NCI-H345 treated with DMSO at 0.1 percent for 48 hours (cell line): ENCODE results near the gene LIPA.
A peak's percentile ranks its signal among the peaks of the same experiment; 100 is the strongest.
"Not testable (repeated sequence)": the region's sequence is repeated elsewhere in the genome, so short reads cannot be mapped to it uniquely, and the experiment has no call there.

Source experiments
- DNase-seq: peaks from one replicate; lab custom pipeline; 2025; ENCODE audit not compliant: unreplicated experiment; lab: John Stamatoyannopoulos, UW

The LIPA gene

DNA sequence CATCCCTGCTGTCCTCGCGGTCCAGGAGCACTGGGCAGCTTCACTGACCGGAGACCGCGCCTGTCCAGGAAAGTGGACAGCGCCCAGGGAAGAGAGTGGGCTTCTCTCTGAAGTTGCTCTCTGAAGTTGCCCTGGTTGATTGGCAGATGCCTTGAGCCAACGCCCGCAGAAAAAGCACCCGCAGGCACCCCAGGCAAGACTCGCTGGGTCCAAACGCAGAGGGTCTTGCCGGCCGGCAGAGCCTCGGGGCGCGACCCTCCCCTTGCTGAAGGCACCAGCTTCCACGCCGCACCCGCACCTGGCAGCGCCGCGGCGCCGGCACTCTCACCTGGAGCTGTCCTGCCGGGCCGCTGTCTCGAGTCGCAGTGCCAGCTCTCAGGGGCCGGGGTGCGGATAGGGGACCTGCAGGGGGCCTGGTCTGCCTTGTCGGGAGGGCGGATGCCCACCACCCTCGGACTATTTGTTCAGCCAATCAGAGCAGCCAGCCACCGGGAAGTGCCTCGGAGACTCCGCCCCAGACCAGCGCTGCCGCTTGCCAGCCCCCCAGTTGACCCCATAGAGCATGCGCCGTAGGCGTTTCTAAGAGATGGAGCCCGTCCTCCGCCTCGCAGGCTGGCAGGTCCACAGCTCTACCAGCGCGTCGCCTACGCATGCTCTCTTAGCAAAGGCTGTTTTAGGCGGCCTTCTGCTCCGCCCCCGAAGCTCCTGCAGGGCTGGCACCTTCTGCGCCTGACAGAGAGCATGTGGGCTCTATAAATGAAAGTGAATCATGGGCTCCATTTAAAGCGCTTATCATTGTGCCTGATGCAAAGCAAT is at the start of gene LIPA:
Gene LIPA, minus strand, starts transcription at position 367 of the 816 bp plus-strand sequence. CDS start 4,127 bp downstream, outside the sequence.
- DNase-seq = peak; percentile 92

DNA sequence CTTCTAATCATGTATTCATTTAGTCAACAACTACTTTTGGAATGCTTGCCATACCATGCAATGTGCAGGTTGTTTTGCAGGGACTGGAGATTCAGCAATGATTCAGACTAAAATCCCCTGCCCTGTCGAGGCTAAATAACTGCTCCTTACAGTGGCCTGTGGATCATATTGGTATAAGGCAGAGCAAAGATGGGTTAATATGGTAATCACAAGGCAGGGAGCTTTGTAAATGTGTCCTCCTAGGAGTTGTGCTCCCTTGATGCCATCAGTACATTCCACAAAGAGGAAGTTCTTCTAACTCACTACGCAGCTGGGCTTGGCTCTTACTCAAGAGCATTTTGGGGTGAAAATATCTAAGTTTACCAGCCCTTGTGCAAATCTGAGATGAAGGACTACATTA is 49.7 kb upstream of the LIPA start:
- DNase-seq = no peak

DNA sequence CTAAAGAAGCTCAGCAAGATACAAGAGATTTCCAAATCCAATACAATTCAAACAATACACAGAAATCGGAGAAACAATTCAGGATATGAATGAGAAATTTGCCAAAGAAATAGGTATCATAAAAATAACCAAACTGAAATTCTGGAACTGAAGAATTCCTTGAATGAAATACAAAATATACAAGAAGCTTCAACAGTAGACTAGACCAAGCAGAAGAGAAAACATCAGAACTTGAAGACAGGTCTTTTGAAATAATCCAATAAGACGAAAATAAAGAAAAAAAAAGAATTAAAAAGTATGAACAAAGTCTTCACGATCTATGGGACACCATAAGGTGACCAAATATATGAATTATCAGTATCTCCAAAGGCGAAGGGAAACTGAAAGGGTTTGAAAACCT is 47.5 kb upstream of the LIPA start:
- no peak for DNase-seq

DNA sequence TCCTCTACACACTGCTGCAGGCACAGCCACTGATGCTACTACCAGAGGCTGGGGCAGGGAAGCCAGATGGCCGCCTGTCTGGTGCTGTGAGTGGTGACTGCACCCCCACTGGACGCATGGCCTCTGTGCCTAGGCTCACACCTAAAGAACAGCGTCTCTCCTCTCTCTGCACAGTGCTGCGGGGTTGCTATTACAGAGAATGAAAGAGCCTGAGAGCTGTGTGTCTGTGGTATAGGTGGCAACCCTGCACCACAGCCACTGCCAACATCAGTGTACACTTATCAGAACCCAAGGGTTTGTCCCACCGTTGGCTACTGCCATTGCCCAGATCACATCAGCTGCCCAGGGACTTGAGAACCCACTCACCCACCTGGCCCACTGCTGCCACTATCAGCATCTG is 46.2 kb upstream of the LIPA start:
- DNase-seq = no peak

DNA sequence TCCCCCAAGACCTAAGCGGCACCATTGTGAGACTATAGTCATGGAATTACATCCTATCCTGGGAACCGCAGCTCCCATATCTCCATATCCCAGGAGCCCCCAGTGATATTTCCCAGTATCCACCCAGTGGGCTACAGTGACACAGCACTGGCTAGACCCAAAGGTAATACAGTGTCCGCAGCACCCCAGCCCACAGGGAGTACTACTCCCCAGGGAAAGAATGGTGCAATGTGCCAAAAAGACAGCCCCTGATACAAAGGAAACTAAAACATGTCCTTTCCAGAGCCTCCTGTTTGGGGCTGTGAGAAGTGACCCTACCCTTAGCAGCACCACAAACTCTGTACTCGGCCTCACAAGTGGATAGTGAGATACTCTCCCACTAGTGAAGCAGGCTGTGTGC is 45.8 kb upstream of the LIPA start:
- no peak for DNase-seq

DNA sequence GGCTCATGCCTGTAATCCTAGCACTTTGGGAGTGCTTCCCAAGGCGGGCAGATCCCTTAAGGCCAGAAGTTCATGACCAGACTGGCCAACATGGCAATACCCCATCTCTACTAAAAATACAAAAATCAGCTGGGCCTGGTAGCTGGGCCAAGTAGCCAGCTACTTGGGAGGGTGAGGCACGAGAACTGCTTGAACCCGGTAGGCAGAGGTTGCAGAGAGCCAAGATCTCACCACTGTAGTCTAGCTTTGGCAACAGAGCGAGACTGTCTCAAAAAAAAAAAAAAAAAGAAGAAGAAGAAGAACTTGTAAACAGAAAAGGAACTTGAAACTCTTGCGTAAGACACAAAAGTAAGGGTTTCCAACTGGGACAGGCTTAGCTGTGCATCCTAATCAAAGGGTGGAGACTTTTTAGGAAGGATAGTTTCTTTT is 44.7 kb upstream of the LIPA start:
- DNase-seq = no peak

DNA sequence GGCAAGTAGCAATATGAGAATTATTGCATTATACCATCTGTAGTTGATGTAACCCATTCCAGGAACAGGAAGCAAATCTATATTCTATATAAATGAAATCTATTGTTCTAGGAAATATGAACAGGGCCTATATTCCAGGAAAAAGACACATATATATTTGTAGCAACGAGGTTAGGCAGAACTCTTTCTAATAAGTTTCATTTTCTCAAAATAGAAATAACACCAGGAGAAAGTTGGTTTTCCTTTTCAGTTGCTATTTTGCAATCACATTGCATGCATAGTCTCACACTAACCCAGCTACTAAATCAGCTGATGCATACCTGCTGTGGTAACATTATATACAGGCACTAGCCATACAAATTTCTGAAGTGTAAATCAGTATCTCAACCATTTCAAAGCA is 44.0 kb upstream of the LIPA start:
- DNase-seq = no peak

DNA sequence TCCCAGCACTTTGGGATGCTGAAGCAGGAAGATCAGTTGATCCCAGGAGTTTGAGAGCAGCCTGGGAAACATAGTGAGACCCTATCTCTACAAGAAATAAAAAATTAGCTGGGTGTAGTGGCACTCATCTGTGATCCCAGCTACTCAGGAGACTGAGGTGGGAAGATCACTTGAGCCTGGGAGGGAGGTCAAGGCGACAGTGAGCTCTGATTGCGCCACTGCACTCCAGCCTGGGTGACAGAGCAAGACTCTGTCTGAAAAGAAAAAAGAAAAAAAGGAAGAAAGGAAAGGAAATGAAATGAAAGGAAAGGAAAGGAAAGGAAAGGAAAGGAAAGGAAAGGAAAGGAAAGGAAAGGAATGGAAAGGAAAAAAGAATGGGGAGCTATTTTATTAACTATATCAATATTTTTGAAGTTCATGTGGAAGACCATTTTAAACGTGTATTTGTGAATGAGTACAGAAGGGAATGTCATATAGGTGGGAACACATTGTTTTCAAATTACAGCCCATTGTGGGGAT is 43.2 kb upstream of the LIPA start:
- no peak for DNase-seq

DNA sequence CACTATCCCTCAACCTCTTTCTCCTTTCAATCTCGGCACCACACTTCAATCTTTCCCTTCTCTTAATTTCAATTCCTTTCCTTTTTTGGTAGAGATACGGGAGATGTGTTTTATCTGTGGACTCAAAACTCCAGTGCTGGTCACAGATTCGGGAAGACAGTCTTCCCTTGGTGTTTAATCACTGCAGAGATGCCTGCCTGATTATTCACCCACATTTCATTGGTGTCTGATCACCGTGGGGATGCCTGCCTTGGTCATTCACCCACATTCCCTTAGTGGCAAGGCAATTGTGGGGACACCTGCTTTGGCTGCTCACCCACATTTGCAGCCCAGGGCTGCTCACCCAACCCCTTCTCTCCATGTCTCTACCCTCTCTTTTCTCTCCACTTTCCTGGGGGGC is 33.7 kb upstream of the LIPA start:
- DNase-seq = not testable (repeated sequence)

DNA sequence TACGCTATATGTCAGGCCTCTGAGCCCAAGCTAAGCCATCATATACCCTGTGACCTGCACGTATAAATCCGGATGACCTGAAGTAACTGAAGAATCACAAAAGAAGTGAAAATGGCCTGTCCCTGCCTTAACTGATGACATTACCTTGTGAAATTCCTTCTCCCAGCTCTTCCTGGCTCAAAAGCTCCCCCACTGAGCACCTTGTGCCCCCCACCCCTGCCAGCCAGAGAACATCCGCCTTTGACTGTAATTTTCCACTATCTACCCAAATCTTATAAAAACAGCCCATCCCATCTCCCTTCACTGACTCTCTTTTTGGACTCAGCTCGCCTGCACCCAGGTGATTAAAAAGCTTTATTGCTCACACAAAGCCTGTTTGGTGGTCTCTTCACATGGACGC is 33.1 kb upstream of the LIPA start:
- DNase-seq = not testable (repeated sequence)

DNA sequence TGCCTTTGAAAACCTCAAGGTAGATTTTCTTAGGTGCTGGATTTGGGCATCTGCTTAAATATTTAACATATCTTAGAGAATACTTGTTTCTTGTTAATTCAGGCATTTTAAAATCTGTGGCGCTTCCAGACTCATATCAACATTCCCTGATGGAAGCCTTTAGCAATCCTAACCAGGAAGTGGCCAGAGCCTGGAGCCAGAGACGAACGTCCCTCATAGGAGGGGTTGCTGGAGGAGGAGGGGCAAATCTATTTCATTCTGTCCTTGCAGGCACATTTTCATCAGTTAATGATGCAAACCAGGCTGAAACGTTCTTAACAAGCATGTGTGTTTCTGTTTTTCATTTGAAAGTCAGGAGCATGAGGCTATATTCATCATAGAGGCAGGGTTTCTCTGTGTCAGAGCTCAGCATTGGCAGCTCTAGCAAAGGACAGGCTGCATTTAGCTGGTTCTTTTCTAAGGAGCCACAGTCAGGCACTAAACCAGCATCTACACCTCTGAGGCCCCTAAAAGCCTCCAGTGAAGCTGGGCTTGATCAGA is 32.4 kb upstream of the LIPA start:
- no peak for DNase-seq

DNA sequence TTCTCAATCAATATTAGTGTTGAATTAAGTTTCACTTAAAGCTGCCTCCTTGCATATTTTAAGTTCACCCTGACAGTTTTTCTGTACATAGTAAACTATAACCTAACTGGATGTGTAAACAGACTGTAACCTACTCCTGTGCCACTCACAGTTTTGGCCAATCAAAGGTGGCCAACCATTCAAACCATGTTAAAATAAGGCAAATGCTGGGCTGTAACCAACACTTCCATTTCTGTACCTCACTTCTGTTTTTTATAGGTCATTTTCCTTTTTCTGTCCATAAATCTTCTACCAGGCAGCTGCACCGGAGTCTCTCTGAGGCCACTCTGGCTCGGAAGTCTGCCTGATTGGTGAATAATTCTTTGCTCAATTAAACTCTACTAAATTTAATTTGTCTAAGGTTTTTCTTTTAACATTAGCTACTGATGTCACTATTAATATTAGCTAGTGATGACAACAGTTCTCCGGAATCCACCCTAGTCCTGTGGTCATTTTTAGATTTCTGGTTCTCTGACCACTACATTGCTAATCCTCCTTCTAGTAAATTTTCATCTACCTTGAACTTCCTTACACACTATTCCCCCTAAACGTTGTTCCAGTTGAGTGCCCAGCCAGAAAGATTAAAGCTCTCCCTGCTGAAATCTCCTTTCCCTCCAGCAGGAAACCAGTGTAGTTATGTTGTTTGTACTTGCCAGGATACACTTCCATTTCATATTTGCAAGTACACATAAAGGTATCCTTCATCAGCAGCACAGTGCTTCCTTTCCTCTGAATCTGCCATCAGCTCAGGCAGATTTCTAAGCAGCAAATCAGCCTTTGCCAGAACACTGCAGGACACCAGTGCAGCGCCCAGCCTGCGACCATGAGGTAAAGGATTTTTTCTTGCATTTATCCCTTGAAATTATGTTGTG is 31.7 kb upstream of the LIPA start:
- DNase-seq = no peak

DNA sequence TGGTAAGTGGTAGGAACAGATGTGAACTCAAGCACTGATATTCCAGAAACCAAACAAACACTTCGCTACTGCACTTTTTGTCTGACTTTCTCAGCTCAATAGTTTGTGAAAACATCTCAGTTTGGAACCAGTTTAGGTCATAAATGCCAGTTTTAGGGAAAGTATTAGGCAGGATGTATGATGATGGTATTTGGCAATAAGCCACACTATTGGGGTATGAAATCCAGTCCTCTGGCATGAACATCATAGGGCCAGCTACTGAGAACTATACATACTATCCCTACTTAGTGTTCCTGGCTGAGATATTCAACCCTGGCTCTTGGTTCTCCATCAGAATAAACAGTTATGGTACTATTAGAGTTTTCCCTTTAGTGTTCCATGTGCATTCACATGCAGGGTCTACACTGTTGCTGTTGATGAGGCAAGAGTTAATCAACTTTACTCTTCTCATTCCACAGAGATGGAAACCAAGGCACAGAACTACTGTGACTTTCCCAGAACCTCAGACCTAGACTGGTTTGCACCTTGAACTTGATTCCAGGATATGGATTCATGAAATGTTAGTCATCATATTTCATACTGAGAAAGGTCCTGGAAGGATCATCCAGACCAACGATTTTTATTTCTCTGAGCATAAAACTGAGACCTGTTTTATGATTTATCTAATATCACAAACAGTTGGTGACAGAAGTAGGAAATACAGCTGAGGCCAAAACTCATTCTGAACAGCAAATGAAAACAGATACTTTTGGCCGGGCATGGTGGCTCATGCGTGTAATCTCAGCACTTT is 30.2 kb upstream of the LIPA start:
- DNase-seq = no peak

DNA sequence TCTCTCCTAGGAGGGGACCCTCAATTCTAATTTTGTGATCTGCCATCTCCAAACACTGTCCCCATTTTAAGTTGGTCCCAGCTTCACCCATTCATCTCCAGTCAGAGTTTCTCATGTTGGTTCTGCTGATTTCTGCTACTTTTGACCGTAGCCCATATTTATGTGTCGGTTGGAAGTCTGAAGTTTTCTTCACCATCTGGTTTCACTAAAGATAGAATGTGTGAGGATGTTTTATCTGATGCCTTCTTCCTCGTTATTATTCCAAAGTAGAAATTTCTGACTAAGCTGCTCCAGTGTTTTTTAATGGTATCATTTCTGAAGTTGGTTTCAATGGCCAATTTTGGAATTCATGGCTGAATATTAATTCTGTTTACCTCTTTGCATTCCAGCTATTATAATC is 28.9 kb upstream of the LIPA start:
- no peak for DNase-seq

DNA sequence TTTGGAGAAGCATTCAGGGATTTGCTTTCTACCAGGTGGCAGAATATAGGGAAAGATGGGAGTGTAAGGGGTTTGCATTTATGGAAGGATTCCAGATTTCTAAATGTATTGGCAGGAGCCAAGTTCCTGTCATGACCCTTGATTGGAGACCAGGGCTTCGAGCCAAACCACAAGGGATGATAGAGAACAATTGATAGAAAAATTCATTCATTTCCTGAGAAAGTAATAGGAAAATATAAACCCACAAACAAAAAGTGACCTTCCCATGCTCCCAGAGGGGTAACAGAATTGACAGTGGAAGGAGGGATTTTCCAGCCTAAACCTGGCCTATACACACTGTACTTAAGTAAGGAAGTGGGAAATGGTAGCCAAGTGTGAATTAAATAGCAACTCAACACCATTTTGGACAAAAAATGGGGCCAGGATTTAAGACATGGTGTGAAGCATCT is 27.9 kb upstream of the LIPA start:
- no peak for DNase-seq

DNA sequence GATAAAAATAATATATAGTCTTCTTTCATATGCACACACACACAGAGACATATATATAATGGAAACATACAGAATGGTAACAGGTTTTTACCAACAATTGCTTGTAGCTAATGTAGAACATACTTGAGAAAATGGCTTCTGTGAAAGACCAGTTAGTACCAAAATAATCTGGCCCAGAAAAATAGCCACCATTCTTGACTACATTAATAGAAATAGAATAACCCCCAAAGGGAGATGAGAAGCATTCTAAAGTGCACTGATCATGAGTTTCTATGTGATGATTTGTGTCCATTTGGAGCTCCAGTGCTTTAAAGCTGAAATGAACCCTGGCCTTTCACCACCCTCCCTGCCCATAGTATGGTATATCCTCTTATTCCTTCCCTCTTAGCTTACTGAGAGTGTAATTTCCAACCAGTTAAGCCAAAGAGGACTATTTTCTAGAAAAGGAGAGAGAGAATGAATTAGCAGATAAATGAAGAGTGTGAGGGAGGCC is 27.4 kb upstream of the LIPA start:
- no peak for DNase-seq

DNA sequence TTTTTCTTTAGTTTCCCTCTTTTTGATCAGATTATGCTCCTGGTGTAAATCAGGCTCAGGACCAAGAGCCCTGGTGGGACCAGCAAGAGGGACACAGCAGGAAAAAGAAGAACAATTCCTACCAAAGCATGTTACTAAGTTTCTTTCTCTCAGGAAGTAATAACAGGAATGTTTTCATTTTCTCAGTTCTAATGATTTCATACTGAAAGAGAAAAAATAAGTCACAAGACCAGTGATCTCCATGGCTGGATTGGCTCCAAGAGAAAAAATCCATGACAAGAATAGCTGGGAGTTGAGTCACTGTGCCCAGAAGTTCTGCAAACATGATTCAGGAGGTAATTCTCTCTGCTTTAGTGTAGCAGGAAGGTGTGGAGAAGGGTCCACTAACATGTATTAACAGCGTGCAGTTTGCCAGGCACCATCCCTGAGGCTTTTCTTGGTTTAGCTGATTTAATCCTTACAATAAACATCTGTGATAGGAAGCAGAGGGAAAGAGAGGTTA is 26.5 kb upstream of the LIPA start:
- no peak for DNase-seq

DNA sequence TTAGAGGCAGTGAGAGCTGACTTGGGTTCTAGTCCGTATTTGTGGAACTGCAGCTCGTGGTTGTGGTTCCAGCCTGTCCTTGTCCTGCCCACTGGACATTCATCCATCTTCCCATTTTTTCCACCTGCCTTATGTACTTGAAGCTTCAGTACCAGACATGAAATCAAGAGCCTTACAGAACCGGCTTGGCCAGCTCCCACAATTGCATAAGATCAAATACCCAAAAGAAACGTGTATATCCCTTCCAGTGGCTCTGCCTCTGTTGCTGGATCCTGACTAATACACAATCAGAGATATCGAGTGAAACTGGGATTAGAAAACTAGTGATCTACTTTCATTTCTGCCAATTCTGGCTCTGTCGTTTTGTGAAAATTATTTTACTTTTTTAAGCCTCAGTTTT is 23.8 kb upstream of the LIPA start:
- no peak for DNase-seq

DNA sequence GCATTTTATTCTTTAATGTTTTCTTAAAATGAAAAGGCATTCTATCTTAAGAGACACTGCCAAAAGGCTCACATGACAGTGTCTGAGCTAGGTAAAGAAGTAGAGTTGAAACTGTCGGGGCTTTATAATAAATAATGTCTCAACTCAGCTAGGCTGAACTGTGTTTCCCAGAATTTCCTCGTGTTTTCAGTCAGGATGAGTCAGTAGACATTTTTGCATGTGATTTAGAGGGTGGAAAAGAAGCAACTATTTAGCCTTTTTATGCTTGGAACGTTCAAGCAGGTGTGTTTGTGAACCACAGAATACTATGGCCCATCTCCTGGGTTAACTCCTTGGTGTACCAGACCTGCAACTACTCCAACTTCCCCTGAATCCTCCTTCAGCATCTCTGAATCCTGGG is 23.4 kb upstream of the LIPA start:
- DNase-seq = no peak

DNA sequence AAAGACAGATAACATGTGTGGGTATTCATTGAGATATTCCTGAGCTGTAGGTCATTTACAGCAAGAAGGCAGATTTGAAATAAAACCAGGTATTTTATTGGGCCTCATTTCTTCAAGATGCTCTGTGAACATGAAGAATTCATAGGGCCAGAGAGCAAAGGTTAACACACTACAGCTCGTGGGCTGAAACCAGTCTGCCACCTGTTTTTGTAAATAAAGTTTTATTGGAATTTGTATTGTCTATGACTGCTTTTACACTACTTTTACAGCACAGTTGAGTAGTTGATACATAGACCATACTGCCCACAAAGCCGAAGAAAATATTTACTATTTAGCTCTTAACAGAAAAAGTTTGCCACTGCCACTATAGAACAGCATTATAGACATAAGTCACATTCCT is 22.1 kb upstream of the LIPA start:
- no peak for DNase-seq
